Large intestine (tissue), 3 donors: Measurements from ENCODE around the gene PRDM1. TPM values are rescaled to one million over a fixed set of nuclear protein-coding genes. Genes with fewer than 3 reads are reported as not detected.

Experiments
- DNase-seq, 2 donors: peaks; one replicate each; pipeline versions ENCODE4 v3.0.0 to v3.0.0-alpha.2; 2013
- H3K27ac ChIP-seq: one replicate; pipeline ENCODE4 v1.5.1; 2013; ENCODE audit warnings: low read length
- H3K27me3 ChIP-seq: 2 replicates; pipeline ENCODE4 v1.6.1; 2013; ENCODE audit warnings: low read length; ENCODE audit not compliant: control insufficient read depth, insufficient read depth
- H3K36me3 ChIP-seq: 2 replicates; pipeline ENCODE4 v1.6.1; 2013; ENCODE audit warnings: low read length; ENCODE audit not compliant: control insufficient read depth, insufficient read depth
- H3K4me1 ChIP-seq: one replicate; pipeline ENCODE4 v1.6.1; 2013; ENCODE audit warnings: low read length; ENCODE audit not compliant: control insufficient read depth, insufficient read depth
- H3K4me3 ChIP-seq: one replicate; pipeline ENCODE4 v1.5.1; 2013; ENCODE audit warnings: low read length
- H3K9me3 ChIP-seq: one replicate; pipeline ENCODE4 v1.6.1; 2013; ENCODE audit warnings: mild to moderate bottlenecking, low read depth, low read length, moderate library complexity; ENCODE audit not compliant: control insufficient read depth
- WGBS: methylation state at CpG from one replicate; pipeline ENCODE4 v1.1.5; 2013; ENCODE audit warnings: low lambda C conversion rate; ENCODE audit not compliant: insufficient coverage; 5-methylcytosine and 5-hydroxymethylcytosine counted together
- polyA plus RNA-seq: library from polyadenylated mRNA; unstranded; fragments of 120-200 nt; gene quantifications from one replicate; pipeline ENCODE4 v1.2.1, GENCODE V29; 2013

PRDM1 gene
- polyA plus RNA-seq, 1 donor: 48.7 TPM

DNA sequence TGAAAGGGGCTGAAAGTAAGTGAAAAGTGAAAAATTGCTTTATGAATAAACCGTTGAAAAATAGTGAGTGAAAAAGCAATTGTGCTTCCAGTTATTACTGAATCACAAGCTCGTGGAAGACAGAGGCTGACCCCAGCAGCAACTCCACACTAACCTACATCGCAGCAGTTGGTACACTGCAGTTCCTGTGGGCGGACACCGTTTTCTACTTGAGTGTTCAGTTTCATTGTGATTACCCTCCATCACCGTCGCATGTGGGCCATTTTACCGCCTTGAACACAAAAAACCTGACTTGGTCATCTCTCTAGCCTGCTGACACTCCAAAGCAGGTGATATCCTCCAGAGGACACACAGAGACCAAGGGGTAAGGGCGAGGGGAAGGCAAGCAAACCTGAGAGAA, 28.4 kb downstream of the PRDM1 start:
- Histone ChIP-seq H3K4me1 (no peaks in the 10 kb centered on the region), H3K27me3 (no peaks in the 10 kb centered on the region), H3K4me3 (no peak overlapping the region), H3K9me3 (no peaks in the 10 kb centered on the region), H3K27ac (no peak overlapping the region), H3K36me3 (no peaks in the 10 kb centered on the region)
- DNase-seq: no peak
- 75% methylated on average over 2 of the region's 9 CpGs for WGBS

DNA sequence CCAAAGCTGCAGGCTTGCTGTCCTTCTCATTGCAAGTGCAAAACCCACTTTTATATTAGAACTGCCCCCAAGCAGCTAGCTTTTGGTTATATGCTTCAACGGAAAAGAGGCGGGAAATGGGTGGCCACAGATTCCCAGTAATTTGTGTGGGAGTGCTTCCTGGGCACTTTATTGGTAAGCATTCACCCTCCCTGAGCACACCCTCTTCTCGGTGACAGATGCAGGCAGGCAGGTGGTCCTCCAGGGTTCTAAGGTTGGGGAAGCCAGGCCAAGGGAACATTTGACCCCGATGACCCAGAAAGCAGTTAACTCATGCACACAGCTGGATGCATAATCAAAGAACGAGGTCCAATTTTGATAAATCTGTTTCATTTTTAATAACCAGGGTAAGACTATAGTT, 29.1 kb downstream of the PRDM1 start:
- 100% methylated on average over 1 of the region's 5 CpGs for WGBS
- DNase-seq: no peak
- Histone ChIP-seq H3K4me1 (no peaks in the 10 kb centered on the region), H3K27me3 (no peaks in the 10 kb centered on the region), H3K36me3 (no peaks in the 10 kb centered on the region), H3K9me3 (no peaks in the 10 kb centered on the region), H3K27ac (no peak overlapping the region), H3K4me3 (no peak overlapping the region)

DNA sequence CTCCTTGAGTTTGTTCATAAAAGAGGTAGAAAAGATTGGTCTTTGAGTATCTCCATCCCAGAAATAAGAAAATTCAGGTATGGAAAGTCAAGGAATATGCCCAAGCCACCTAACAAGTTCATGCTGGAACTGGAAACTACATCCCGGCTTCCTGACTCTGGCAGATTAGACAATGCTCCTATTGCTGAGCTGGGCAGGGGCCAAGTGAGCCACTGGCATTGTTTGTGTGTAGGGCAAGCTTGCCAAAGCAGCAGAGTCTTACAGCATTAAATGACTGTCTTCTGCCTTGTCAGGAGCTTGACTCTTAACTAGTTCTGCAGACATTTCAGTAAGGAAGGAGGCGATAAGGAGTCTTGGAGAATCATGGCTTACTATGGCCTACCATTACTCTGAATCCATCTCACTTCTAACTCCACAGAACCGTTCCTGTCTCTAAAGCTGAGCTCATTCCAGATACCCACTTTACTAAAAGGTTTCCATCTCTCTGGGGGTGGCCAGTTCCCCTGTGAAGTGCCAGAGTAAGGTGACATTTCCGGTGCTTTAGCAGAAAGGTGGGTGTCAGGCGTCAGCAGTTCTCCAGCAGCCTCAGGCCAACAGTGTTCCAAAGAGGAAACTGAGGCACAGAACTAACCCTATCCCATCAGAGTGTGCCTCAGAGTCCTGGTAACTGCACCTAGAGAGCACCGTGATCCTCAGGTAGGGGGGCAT, 30.1 kb downstream of the PRDM1 start:
- Histone ChIP-seq H3K36me3 (no peaks in the 10 kb centered on the region), H3K4me3 (no peak overlapping the region), H3K9me3 (no peaks in the 10 kb centered on the region), H3K4me1 (no peaks in the 10 kb centered on the region), H3K27me3 (no peaks in the 10 kb centered on the region), H3K27ac (no peak overlapping the region)
- no CpG with 5 or more reads among the region's 6 CpGs for WGBS
- DNase-seq: no peak

DNA sequence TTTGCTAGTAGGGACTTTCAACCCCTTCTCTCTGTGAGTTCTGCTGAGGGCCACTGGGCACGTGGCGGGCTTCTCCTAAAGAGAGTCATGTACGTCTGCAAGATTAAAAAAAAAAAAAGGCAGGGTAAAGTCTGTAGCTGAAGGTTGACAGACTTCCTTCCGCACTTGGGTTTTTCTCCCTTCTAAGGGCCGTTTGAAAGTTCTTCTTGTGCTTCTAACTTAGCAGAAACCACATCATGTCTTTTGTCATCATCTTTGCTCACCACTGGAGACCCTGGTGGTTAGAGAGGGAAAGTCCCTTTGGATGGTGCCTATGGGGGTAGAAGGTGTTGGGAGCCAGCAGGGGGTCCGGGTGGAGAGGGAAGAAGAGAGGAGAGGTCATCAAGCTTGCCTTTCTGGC, 31.4 kb downstream of the PRDM1 start:
- Histone ChIP-seq H3K4me3 (no peak overlapping the region), H3K9me3 (no peaks in the 10 kb centered on the region), H3K36me3 (no peaks in the 10 kb centered on the region), H3K4me1 (no peaks in the 10 kb centered on the region), H3K27me3 (no peaks in the 10 kb centered on the region), H3K27ac (no peak overlapping the region)
- no peak for DNase-seq
- no CpG with 5 or more reads among the region's 6 CpGs for WGBS

DNA sequence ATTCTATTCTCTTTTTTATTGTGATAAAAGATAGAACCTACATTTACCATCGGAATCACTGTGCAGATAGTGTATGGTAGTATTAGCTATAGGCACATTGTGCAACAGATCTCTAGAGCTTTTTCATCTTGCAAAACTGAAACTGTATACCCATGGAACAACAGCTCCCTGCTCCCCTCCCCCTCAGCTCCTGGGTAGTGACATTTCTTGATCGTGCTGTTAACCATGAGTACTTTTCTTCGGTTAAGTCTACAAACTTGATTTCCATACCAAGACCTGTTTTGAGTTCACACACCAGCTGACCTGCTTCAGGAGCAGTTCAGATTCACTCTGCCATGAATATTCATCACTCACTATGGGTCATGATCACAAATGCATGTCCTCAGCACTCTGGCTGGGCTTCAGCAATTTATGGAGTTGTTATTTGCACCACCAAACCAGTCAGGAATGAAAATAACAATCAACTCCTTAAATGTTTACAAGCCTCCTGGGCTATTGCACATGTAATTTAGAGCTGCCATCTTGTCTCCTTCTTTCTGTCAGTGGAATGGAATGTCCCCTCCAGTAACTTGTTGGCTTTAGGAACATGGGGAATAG, 32.8 kb downstream of the PRDM1 start:
- Histone ChIP-seq H3K4me3 (no peak overlapping the region), H3K27ac (no peak overlapping the region), H3K4me1 (no peaks in the 10 kb centered on the region), H3K27me3 (no peaks in the 10 kb centered on the region), H3K36me3 (no peaks in the 10 kb centered on the region), H3K9me3 (no peaks in the 10 kb centered on the region)
- DNase-seq: no peak
- WGBS: no CpG with 5 or more reads among the region's 3 CpGs

DNA sequence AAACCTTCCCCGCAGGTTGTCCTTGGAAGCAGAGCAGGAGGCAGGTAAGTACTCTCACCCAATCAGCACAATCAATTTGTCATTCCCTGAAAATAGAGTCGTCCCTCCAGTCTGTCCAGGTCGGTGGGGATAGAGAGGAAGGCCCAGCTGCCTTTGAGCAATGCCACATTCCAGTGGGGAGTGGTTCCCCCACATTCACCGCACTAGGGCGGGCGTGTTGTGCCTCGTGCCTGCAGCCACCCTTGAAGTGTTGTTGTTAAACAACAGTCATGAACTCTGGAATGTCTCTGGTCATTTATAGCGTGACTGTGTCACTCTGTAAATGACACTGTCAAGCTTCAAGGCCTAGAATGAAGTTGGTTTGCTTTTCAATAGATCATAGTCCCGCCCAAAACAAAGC, 33.4 kb downstream of the PRDM1 start:
- H3K36me3 ChIP-seq: no peaks in the 10 kb centered on the region
- DNase-seq: peak; percentile 46 to 70
- no peak overlapping the region for H3K4me3 ChIP-seq
- H3K27ac ChIP-seq: no peak overlapping the region
- no peaks in the 10 kb centered on the region for H3K4me1 ChIP-seq
- no CpG with 5 or more reads among the region's 9 CpGs for WGBS
- H3K27me3 ChIP-seq: no peaks in the 10 kb centered on the region
- no peaks in the 10 kb centered on the region for H3K9me3 ChIP-seq

DNA sequence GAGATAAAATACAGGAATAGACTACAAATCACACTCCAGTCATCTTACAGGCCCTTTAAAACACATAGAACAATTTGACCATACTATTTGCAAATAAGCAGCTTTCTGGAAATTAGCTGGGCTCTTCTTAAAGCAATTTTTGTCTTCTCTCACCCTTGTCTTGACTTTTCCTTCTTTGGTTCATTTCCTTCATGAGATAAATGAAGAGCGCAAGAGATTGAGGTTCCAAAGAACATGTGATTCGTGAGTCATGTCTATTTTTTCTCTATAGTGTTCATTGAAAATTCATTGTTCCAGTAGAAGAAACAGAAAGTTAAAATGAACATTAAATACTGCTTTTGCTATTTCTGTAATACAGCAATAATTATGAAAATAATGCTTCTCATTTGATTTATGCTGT, 33.9 kb downstream of the PRDM1 start:
- Histone ChIP-seq H3K9me3 (no peaks in the 10 kb centered on the region), H3K4me3 (no peak overlapping the region), H3K27me3 (no peaks in the 10 kb centered on the region), H3K4me1 (no peaks in the 10 kb centered on the region), H3K36me3 (no peaks in the 10 kb centered on the region), H3K27ac (no peak overlapping the region)
- WGBS: 86% methylated on average over 1 of the region's 2 CpGs
- DNase-seq: peak in 1 of 2 donors; percentile 34

DNA sequence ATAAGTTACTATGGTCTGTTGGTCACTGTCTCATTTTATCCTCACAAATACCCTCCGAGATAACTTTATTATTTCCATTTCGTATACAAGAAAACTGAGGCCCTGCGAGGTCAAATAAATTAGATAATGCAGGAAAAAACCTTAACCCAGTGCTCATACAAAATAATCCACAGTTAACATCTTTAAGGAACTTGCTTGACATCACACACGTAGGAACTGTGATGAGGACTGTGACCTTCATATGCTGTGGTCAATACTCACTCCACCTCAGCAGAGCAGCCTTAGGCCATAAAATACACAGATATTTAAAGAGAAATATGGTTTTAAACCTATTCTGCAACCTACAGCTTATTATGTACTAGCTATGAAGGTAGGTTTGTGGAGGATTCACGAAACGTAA, 34.3 kb downstream of the PRDM1 start:
- WGBS: 100% methylated on average over 2 of the region's 6 CpGs
- H3K27ac ChIP-seq: no peak overlapping the region
- no peaks in the 10 kb centered on the region for H3K9me3 ChIP-seq
- H3K4me1 ChIP-seq: peaks cover under 1% of the 10 kb centered on the region
- H3K36me3 ChIP-seq: no peaks in the 10 kb centered on the region
- no peak for DNase-seq
- H3K4me3 ChIP-seq: no peak overlapping the region
- H3K27me3 ChIP-seq: no peaks in the 10 kb centered on the region

DNA sequence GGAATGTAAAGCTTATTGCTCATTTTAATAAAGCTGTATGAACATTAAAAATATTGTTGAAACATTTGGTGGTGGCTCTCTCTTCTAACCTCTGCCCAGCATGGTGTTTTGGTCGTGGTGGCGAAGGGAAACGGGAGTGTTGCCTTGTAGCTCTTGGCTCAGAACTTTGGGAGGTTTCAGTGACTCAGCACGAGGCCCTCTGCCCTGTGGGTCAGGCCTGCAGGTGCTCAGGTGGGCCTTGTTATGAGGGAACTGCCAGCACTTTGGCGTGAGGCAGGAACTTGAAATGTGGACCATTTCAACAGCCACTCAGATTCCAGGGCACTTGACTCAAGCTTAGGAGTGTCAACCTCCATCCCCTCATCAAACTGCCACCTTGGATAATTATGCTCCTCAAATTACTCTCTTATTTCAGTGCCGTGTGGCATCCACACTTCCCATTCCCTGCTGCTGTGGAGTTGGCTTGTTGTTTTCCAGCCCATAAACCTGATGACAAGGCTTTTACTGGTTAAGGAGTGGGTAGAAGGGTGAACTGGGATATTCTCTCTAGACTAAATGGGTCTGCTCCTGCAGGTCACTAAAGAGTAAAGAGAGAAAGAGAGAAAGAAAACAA, 36.3 kb downstream of the PRDM1 start:
- DNase-seq: no peak
- Histone ChIP-seq H3K27ac (no peak overlapping the region), H3K9me3 (no peaks in the 10 kb centered on the region), H3K4me3 (no peak overlapping the region), H3K27me3 (no peaks in the 10 kb centered on the region), H3K4me1 (peaks cover 6% of the 10 kb centered on the region), H3K36me3 (no peaks in the 10 kb centered on the region)
- WGBS: no CpG with 5 or more reads among the region's 6 CpGs

DNA sequence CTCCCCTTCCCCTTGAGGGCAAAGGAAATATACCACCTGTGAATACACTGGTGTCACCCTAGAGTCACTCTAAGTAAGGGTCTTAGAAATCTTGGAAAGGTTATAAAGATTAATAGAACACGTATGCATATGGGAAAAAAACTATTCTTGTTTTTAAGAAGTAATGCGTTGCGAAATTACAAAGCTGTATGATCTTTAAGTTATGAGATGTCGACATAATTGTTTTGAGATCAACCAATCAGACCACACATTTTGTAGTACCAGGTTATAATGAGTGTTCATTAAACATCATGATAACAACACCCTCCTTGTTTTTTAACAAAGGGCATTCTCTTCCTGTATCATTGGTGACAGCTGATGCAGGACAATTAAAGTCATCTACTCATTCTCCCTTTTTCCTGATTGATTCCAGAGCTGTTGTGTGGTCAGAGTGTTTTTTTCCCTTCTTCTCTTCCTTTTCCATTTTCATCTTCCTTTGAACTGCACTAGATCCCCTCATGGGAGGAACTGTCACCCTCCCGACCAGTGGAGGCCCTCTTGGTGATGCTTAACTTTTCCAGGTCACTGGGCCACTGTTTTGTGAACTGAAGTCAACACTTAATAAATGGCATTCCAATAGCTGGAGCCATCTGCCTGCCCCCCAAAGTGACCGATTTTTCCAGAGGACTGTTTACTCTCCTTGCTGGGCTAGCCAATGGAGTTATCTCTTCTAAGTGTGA, 37.0 kb downstream of the PRDM1 start:
- Histone ChIP-seq H3K4me1 (peaks cover 6% of the 10 kb centered on the region), H3K36me3 (no peaks in the 10 kb centered on the region), H3K4me3 (no peak overlapping the region), H3K9me3 (no peaks in the 10 kb centered on the region), H3K27me3 (no peaks in the 10 kb centered on the region), H3K27ac (no peak overlapping the region)
- DNase-seq: no peak
- 92% methylated on average over 4 of the region's 6 CpGs for WGBS
